ENCODE measurements around the gene SLX4.
"Not testable (repeated sequence)": the region's sequence is repeated elsewhere in the genome, so short reads cannot be mapped to it uniquely, and the experiment has no call there.

Gene SLX4

GRCh38 chr16:3611146-3611975, at the start of gene SLX4:
SLX4 (minus strand) TSS chr16:3611606; CDS start chr16:3608964, 2,642 bp downstream.
- peak; percentile 86 for DNase-seq (ENCODE audit: low spot score)

- no peak for DNase-seq (ENCODE audit: low spot score)
These were observed 47.8 kb upstream of the SLX4 start for GRCh38 chr16:3659251-3659650.

GRCh38 chr16:3656491-3657468, 45.4 kb upstream of the SLX4 start:
- no peak for DNase-seq (ENCODE audit: low spot score)

GRCh38 chr16:3656160-3656490, 44.7 kb upstream of the SLX4 start:
- not testable (repeated sequence) for DNase-seq (ENCODE audit: low spot score)

- no peak for DNase-seq (ENCODE audit: low spot score)
These were observed 44.2 kb upstream of the SLX4 start for GRCh38 chr16:3655396-3656159.

GRCh38 chr16:3655030-3655395, 43.6 kb upstream of the SLX4 start:
- DNase-seq (ENCODE audit: low spot score) = no peak

GRCh38 chr16:3654249-3654991, 43.0 kb upstream of the SLX4 start, which contains the start of gene DNASE1:
DNASE1 (plus strand) TSS chr16:3654691; CDS start chr16:3655374, 683 bp downstream.
- peak; percentile 36 for DNase-seq (ENCODE audit: low spot score)

- no peak for DNase-seq (ENCODE audit: low spot score)
These were observed 41.2 kb upstream of the SLX4 start for GRCh38 chr16:3652373-3653195.

- DNase-seq (ENCODE audit: low spot score) = no peak
These were observed 40.3 kb upstream of the SLX4 start for GRCh38 chr16:3651461-3652372.

- DNase-seq (ENCODE audit: low spot score) = no peak
These were observed 39.3 kb upstream of the SLX4 start for GRCh38 chr16:3650631-3651265.

- DNase-seq (ENCODE audit: low spot score) = no peak
These were observed 35.0 kb upstream of the SLX4 start for GRCh38 chr16:3646348-3646920.

GRCh38 chr16:3645504-3646347, 34.3 kb upstream of the SLX4 start:
- DNase-seq (ENCODE audit: low spot score) = no peak

- no peak for DNase-seq (ENCODE audit: low spot score)
These were observed 33.7 kb upstream of the SLX4 start for GRCh38 chr16:3645108-3645503.

GRCh38 chr16:3643095-3643730, 31.8 kb upstream of the SLX4 start:
- DNase-seq (ENCODE audit: low spot score) = no peak

GRCh38 chr16:3642397-3643094, 31.1 kb upstream of the SLX4 start:
- DNase-seq (ENCODE audit: low spot score) = no peak

- DNase-seq (ENCODE audit: low spot score) = no peak
These were observed 30.5 kb upstream of the SLX4 start for GRCh38 chr16:3641801-3642396.

Data from Ammon's horn (tissue), 1 donor.